OCI-LY1 (cell line): ENCODE results near the gene MUC6.

Experiments used
- CTCF ChIP-seq: fragments of 200-600 bp; sonication (generic), shearing (Covaris generic); IDR thresholded peaks from 2 replicates; pipeline ENCODE4 v1.5.1; 2017; ENCODE audit warnings: mild to moderate bottlenecking, antibody characterized with exemption, low read length, moderate library complexity, mixed read lengths
- EZH2 ChIP-seq: fragments of 200-600 bp; sonication (generic), shearing (Covaris generic); IDR thresholded peaks from 2 replicates; pipeline ENCODE4 v1.8.0; 2017; ENCODE audit warnings: borderline replicate concordance, mixed run types, mild to moderate bottlenecking, antibody characterized with exemption, low read length, moderate library complexity, mixed read lengths

DNA sequence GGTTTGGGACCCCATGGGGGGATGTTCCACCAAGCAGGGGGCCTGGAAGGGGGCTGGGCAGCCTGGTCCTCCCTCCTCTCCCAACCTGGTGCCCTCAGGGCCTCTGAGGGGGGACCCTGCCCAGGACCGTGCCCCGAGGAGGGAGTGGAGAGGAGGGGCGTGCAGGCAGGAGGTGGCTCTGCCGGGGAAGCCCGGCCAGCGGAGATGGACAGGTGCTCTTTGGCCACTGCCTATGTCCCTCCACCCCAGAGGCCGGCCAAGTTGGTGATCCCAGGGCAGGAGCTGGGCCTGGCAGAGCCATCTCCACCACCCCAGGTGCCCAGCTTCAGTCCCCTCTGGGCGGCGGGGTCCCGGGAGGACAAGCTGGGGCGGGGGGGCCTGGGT, 40.5 kb upstream of the MUC6 start:
- TF ChIP-seq CTCF (no peak), EZH2 (no peak)
